OCI-LY1 (cell line): ENCODE data around the gene CELA3B.

Experiments
- CTCF ChIP-seq: fragments of 200-600 bp; sonication (generic), shearing (Covaris generic); IDR thresholded peaks from 2 replicates; pipeline ENCODE4 v1.5.1; 2017; ENCODE audit warnings: mild to moderate bottlenecking, antibody characterized with exemption, low read length, moderate library complexity, mixed read lengths
- EZH2 ChIP-seq: fragments of 200-600 bp; sonication (generic), shearing (Covaris generic); IDR thresholded peaks from 2 replicates; pipeline ENCODE4 v1.8.0; 2017; ENCODE audit warnings: borderline replicate concordance, mixed run types, mild to moderate bottlenecking, antibody characterized with exemption, low read length, moderate library complexity, mixed read lengths

GRCh38 chr1:22038036-22038435, 61.2 kb downstream of the CELA3B start:
- TF ChIP-seq CTCF (no peak), EZH2 (no peak)
